Trophoblast cell (in vitro differentiated cells and primary cell): Measurements from ENCODE around the gene MCM5.
A peak's percentile ranks its signal among the peaks of the same experiment; 100 is the strongest.
"Not testable (repeated sequence)": the region's sequence is repeated elsewhere in the genome, so short reads cannot be mapped to it uniquely, and the experiment has no call there.

Experiments used
- DNase-seq, 2 donors: peaks; one replicate each; pipeline ENCODE4 v3.0.0-alpha.2; 2016
- H2AFZ ChIP-seq: 2 replicates; pipeline ENCODE4 v1.6.1; 2013; ENCODE audit warnings: low read length, moderate library complexity, mild to moderate bottlenecking; ENCODE audit not compliant: insufficient read depth, poor library complexity
- H2AK5ac ChIP-seq: 2 replicates; pipeline ENCODE4 v1.6.1; 2013; ENCODE audit warnings: mild to moderate bottlenecking, low read length
- H2BK120ac ChIP-seq: 2 replicates; pipeline ENCODE4 v1.6.1; 2013; ENCODE audit warnings: low read length, mild to moderate bottlenecking, moderate library complexity; ENCODE audit not compliant: insufficient read depth, poor library complexity
- H2BK12ac ChIP-seq: 2 replicates; pipeline ENCODE4 v1.6.1; 2013; ENCODE audit warnings: mild to moderate bottlenecking, low read length, moderate library complexity
- H2BK5ac ChIP-seq: 2 replicates; pipeline ENCODE4 v1.6.1; 2013; ENCODE audit warnings: low read length, low read depth, moderate library complexity, mild to moderate bottlenecking; ENCODE audit not compliant: poor library complexity
- H3K14ac ChIP-seq: 2 replicates; pipeline ENCODE4 v1.6.1; 2013; ENCODE audit warnings: mild to moderate bottlenecking, low read length
- H3K18ac ChIP-seq: 2 replicates; pipeline ENCODE4 v1.6.1; 2013; ENCODE audit warnings: mild to moderate bottlenecking, low read length
- H3K23ac ChIP-seq: 2 replicates; pipeline ENCODE4 v1.6.1; 2013; ENCODE audit warnings: low read length
- H3K27ac ChIP-seq: 2 replicates; pipeline ENCODE4 v1.5.1; 2013; ENCODE audit warnings: low read depth, mild to moderate bottlenecking, inconsistent platforms, low read length, moderate library complexity
- H3K27me3 ChIP-seq: 2 replicates; pipeline ENCODE4 v1.6.1; 2013; ENCODE audit warnings: inconsistent platforms, mild to moderate bottlenecking, low read length, moderate library complexity; ENCODE audit not compliant: insufficient read depth
- H3K36me3 ChIP-seq, 2 experiments: 1 replicate in 1 of 2; 2 replicates in 1 of 2; pipeline ENCODE4 v1.6.1; 2013; ENCODE audit warnings: low read length in 2 of 2, mild to moderate bottlenecking in 2 of 2, moderate library complexity in 1 of 2; ENCODE audit not compliant: insufficient read depth in 2 of 2, control insufficient read depth in 1 of 2
- H3K4ac ChIP-seq: 2 replicates; pipeline ENCODE4 v1.6.1; 2013; ENCODE audit warnings: low read depth, mild to moderate bottlenecking, low read length, moderate library complexity
- H3K4me1 ChIP-seq, 2 experiments: 1 replicate in 1 of 2; 2 replicates in 1 of 2; pipeline ENCODE4 v1.6.1; 2013; ENCODE audit warnings: low read length in 2 of 2, mild to moderate bottlenecking in 2 of 2, moderate library complexity in 1 of 2; ENCODE audit not compliant: insufficient read depth in 2 of 2, control insufficient read depth in 1 of 2
- H3K4me2 ChIP-seq: 2 replicates; pipeline ENCODE4 v1.6.1; 2013; ENCODE audit warnings: inconsistent platforms, mild to moderate bottlenecking, low read length, moderate library complexity
- H3K4me3 ChIP-seq: 2 replicates; pipeline ENCODE4 v1.5.1; 2013; ENCODE audit warnings: mild to moderate bottlenecking, low read depth, low read length, inconsistent platforms
- H3K79me1 ChIP-seq: one replicate; pipeline ENCODE4 v1.6.1; 2013; ENCODE audit warnings: low read length
- H3K79me2 ChIP-seq: 2 replicates; pipeline ENCODE4 v1.6.1; 2013; ENCODE audit warnings: low read length, mild to moderate bottlenecking; ENCODE audit not compliant: control insufficient read depth, insufficient read depth, poor library complexity
- H3K9ac ChIP-seq: 2 replicates; pipeline ENCODE4 v1.6.1; 2013; ENCODE audit warnings: mild to moderate bottlenecking, low read length
- H3K9me3 ChIP-seq: 2 replicates; pipeline ENCODE4 v1.6.1; 2013; ENCODE audit warnings: low read depth, mild to moderate bottlenecking, control low read depth, inconsistent platforms, low read length; ENCODE audit not compliant: insufficient read depth
- H4K12ac ChIP-seq: 2 replicates; pipeline ENCODE4 v1.6.1; 2013; ENCODE audit warnings: low read depth, mild to moderate bottlenecking, low read length, moderate library complexity
- H4K8ac ChIP-seq: 2 replicates; pipeline ENCODE4 v1.6.1; 2013; ENCODE audit warnings: low read depth, mild to moderate bottlenecking, low read length, moderate library complexity
- H4K91ac ChIP-seq: one replicate; pipeline ENCODE4 v1.6.1; 2013; ENCODE audit warnings: low read depth, mild to moderate bottlenecking, low read length, moderate library complexity
- WGBS: extraction: QIAGEN DNeasy Blood & Tissue Kit; methylation state at CpG from one replicate; pipeline ENCODE4 v1.1.7; 2013; ENCODE audit warnings: missing lambda C conversion rate; ENCODE audit not compliant: insufficient read length, insufficient coverage; ENCODE audit errors: extremely low coverage; 5-methylcytosine and 5-hydroxymethylcytosine counted together

MCM5 gene

GRCh38 chr22:35459976-35460375 lies 60.0 kb downstream of the MCM5 start:
- not testable (repeated sequence) for H2BK12ac ChIP-seq, H3K14ac ChIP-seq, H3K4me2 ChIP-seq, H3K9ac ChIP-seq, H4K12ac ChIP-seq, H3K9me3 ChIP-seq, H3K79me1 ChIP-seq, H3K4me1 ChIP-seq, H2BK120ac ChIP-seq, H4K8ac ChIP-seq, H4K91ac ChIP-seq, H3K27ac ChIP-seq, H2BK5ac ChIP-seq, H3K79me2 ChIP-seq, H3K4ac ChIP-seq, H3K23ac ChIP-seq, H3K27me3 ChIP-seq, H3K4me3 ChIP-seq, H2AK5ac ChIP-seq, H3K18ac ChIP-seq, H3K36me3 ChIP-seq, H2AFZ ChIP-seq
- WGBS: no CpG with 5 or more reads among the region's 10 CpGs
- peak; percentile 88 to 92 for DNase-seq

GRCh38 chr22:35460688-35461087 lies 60.7 kb downstream of the MCM5 start:
- Histone ChIP-seq H3K9ac (no peak overlapping the region), H3K23ac (no peak overlapping the region), H2AFZ (no peak overlapping the region), H3K79me2 (no peaks in the 10 kb centered on the region), H2BK12ac (no peak overlapping the region), H3K27ac (no peak overlapping the region), H2BK120ac (no peak overlapping the region), H4K8ac (no peak overlapping the region), H3K9me3 (no peaks in the 10 kb centered on the region), H3K79me1 (no peaks in the 10 kb centered on the region), H2AK5ac (no peak overlapping the region), H3K14ac (no peak overlapping the region), H3K4me1 (no peaks in the 10 kb centered on the region), H3K27me3 (no peaks in the 10 kb centered on the region), H3K36me3 (no peaks in the 10 kb centered on the region), H4K12ac (no peak overlapping the region), H3K4ac (no peak overlapping the region), H3K18ac (no peak overlapping the region), H2BK5ac (no peak overlapping the region), H4K91ac (no peak overlapping the region), H3K4me2 (no peak overlapping the region), H3K4me3 (no peak overlapping the region)
- no peak for DNase-seq
- WGBS: no CpG with 5 or more reads among the region's 8 CpGs

GRCh38 chr22:35462498-35463230 lies 62.7 kb downstream of the MCM5 start:
- WGBS: no CpG with 5 or more reads among the region's 9 CpGs
- H3K27ac ChIP-seq: no peak overlapping the region

GRCh38 chr22:35463231-35463933 lies 63.4 kb downstream of the MCM5 start:
- H3K27ac ChIP-seq: no peak overlapping the region
- no peak overlapping the region for H2BK5ac ChIP-seq
- 100% methylated on average over 2 of the region's 2 CpGs for WGBS
- H3K4me2 ChIP-seq: no peak overlapping the region
- peaks cover 6% of the 10 kb centered on the region for H3K79me1 ChIP-seq
- H3K36me3 ChIP-seq: no peaks in the 10 kb centered on the region
- H2AFZ ChIP-seq: no peak overlapping the region
- no peak overlapping the region for H4K12ac ChIP-seq
- DNase-seq: no peak
- H3K4ac ChIP-seq: no peak overlapping the region
- H2AK5ac ChIP-seq: no peak overlapping the region
- no peak overlapping the region for H2BK120ac ChIP-seq
- no peaks in the 10 kb centered on the region for H3K9me3 ChIP-seq
- H3K4me3 ChIP-seq: no peak overlapping the region
- H3K14ac ChIP-seq: no peak overlapping the region
- H3K23ac ChIP-seq: no peak overlapping the region
- no peaks in the 10 kb centered on the region for H3K27me3 ChIP-seq
- H4K91ac ChIP-seq: no peak overlapping the region
- H3K4me1 ChIP-seq: peaks cover 0 to 7% of the 10 kb centered on the region in 2 experiments
- no peak overlapping the region for H2BK12ac ChIP-seq
- H4K8ac ChIP-seq: no peak overlapping the region
- no peak overlapping the region for H3K9ac ChIP-seq
- no peak overlapping the region for H3K18ac ChIP-seq
- H3K79me2 ChIP-seq: peaks cover 2% of the 10 kb centered on the region

More at GRCh38 chr22:35462498-35463230, 62.7 kb downstream of the MCM5 start:
- no peak overlapping the region for H3K23ac ChIP-seq
- no peak overlapping the region for H2BK12ac ChIP-seq
- H3K27me3 ChIP-seq: no peaks in the 10 kb centered on the region
- H2BK120ac ChIP-seq: no peak overlapping the region
- no peak overlapping the region for H3K4me3 ChIP-seq
- H2BK5ac ChIP-seq: no peak overlapping the region
- no peak overlapping the region for H3K9ac ChIP-seq
- no peaks in the 10 kb centered on the region for H3K36me3 ChIP-seq
- peaks cover 0 to 2% of the 10 kb centered on the region in 2 experiments for H3K4me1 ChIP-seq
- H3K4ac ChIP-seq: no peak overlapping the region
- no peaks in the 10 kb centered on the region for H3K79me2 ChIP-seq
- H3K9me3 ChIP-seq: no peaks in the 10 kb centered on the region
- no peak for DNase-seq
- H3K14ac ChIP-seq: no peak overlapping the region
- no peak overlapping the region for H3K4me2 ChIP-seq
- H4K12ac ChIP-seq: no peak overlapping the region
- peaks cover 2% of the 10 kb centered on the region for H3K79me1 ChIP-seq
- no peak overlapping the region for H4K8ac ChIP-seq
- no peak overlapping the region for H3K18ac ChIP-seq
- H4K91ac ChIP-seq: no peak overlapping the region
- no peak overlapping the region for H2AK5ac ChIP-seq
- H2AFZ ChIP-seq: no peak overlapping the region
